Cortex of kidney (tissue), 1 donor: ENCODE results near the gene POLDIP3.
"Not testable (repeated sequence)": the region's sequence is repeated elsewhere in the genome, so short reads cannot be mapped to it uniquely, and the experiment has no call there.

Source experiments
- DNase-seq: peaks from one replicate; lab custom pipeline; 2025; lab: John Stamatoyannopoulos, UW

POLDIP3 gene

GRCh38 chr22:42619261-42620063, 4.8 kb upstream of the POLDIP3 start:
- DNase-seq, result no peak

- no peak for DNase-seq
Measured at GRCh38 chr22:42617155-42617983, 2.7 kb upstream of the POLDIP3 start.

GRCh38 chr22:42615860-42616175, 1.1 kb upstream of the POLDIP3 start:
- not testable (repeated sequence) for DNase-seq

GRCh38 chr22:42615092-42615859, 593 bp upstream of the POLDIP3 start:
- no peak for DNase-seq

GRCh38 chr22:42613872-42614301, 796 bp downstream of the POLDIP3 start:
- no peak for DNase-seq

- DNase-seq, result no peak
Measured at GRCh38 chr22:42612336-42612735, 2.3 kb downstream of the POLDIP3 start.

- DNase-seq, result no peak
Measured at GRCh38 chr22:42611051-42611450, 3.6 kb downstream of the POLDIP3 start.

- DNase-seq, result no peak
Measured at GRCh38 chr22:42610186-42610585, 4.5 kb downstream of the POLDIP3 start.

GRCh38 chr22:42608823-42609361, 5.8 kb downstream of the POLDIP3 start:
- DNase-seq, result no peak

- no peak for DNase-seq
Measured at GRCh38 chr22:42608136-42608822, 6.4 kb downstream of the POLDIP3 start.

GRCh38 chr22:42607641-42608040, 7.0 kb downstream of the POLDIP3 start:
- DNase-seq, result not testable (repeated sequence)

GRCh38 chr22:42604403-42604802, 10.3 kb downstream of the POLDIP3 start:
- no peak for DNase-seq

GRCh38 chr22:42603427-42603826, 11.3 kb downstream of the POLDIP3 start:
- no peak for DNase-seq

- no peak for DNase-seq
Measured at GRCh38 chr22:42602470-42602869, 12.2 kb downstream of the POLDIP3 start.

GRCh38 chr22:42601879-42602465, 12.7 kb downstream of the POLDIP3 start:
- DNase-seq, result no peak

GRCh38 chr22:42596863-42597530, 17.7 kb downstream of the POLDIP3 start:
- DNase-seq, result no peak

- DNase-seq, result no peak
Measured at GRCh38 chr22:42596336-42596735, 18.3 kb downstream of the POLDIP3 start.

- DNase-seq, result no peak
Measured at GRCh38 chr22:42595434-42595833, 19.2 kb downstream of the POLDIP3 start.

GRCh38 chr22:42591987-42592386, 22.7 kb downstream of the POLDIP3 start:
- DNase-seq, result no peak

GRCh38 chr22:42587588-42588175, 27.0 kb downstream of the POLDIP3 start:
- DNase-seq, result no peak
